HG02981 (cell line): ENCODE measurements around the gene CLDN4.
A peak's percentile ranks its signal among the peaks of the same experiment; 100 is the strongest.
"Not testable (repeated sequence)": the region's sequence is repeated elsewhere in the genome, so short reads cannot be mapped to it uniquely, and the experiment has no call there.

ENCODE experiments used
- ATAC-seq: cut with Tn5 transposase; IDR thresholded peaks from one replicate; pipeline ENCODE4 v1.9.1; 2021; ENCODE audit warnings: mild to moderate bottlenecking, moderate library complexity; ENCODE audit not compliant: unreplicated experiment

CLDN4 gene

DNA sequence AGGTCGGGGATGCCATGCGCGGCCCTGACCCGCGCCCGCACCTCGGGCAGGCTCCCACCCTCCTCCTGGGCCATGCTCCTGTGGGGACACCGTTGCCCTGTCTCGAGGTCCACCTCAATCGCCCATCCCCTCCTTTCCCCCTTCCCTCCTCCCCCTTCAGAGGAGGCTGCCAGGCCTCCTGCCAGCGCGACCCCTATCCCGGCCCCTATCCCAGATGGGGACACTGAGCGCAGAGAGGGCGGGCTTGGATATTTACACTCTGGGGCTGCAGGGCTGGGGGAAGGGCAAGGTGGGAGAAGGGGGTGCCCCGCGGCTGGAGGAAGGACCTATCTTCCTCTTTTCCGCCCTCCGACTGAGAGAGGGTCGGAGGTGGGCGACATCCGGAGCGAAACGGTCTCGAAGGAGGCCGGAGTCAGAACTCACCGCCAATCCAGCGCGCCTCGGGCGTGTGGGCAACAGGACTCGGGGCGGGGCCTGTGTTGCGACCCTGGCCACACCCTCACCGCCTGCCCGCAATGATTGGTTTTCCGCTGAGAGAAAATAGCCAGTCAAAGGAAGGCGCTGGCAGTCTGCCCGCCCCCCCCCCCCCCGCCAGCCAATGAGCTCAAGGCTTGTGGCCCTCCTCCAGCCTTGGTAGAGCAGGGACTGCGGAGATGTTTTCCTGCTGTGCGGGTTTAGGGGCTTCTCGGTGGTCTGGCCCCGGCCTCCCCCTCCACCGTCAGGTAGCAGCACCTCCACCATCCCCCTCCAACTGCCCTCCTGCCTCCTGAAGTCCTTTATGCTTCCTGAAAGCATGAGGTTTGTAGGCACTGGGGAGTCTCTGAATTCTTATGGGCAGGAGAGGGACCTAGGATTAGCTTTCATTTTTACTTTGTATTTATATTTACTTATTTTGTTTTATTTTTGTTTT, 11.5 kb downstream of the CLDN4 start, which contains the start of gene METTL27:
TSS of gene METTL27 (minus strand) at position 450 of the 910 bp plus-strand sequence. CDS start at position 74, 376 bp downstream.
- peak; percentile 96 for ATAC-seq

DNA sequence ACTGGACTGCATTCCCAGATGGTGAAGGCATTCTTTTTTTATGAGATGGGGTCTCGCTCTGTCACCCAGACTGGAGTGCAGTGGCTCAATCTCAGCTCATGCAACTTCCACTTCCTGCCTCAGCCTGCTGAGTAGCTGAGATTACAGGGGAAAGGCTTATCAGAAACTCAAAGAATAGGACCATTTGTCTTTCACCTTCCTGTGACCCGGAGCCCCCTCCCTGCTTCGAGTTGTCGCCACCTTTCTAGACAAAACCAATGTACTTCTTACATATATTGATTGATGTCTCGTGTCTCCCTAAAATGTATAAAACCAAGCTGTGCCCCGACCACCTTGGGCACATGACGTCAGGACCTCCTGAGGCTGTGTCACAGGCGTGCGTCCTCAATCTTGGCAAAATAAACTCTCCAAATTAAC, 13.3 kb downstream of the CLDN4 start:
- no peak for ATAC-seq

DNA sequence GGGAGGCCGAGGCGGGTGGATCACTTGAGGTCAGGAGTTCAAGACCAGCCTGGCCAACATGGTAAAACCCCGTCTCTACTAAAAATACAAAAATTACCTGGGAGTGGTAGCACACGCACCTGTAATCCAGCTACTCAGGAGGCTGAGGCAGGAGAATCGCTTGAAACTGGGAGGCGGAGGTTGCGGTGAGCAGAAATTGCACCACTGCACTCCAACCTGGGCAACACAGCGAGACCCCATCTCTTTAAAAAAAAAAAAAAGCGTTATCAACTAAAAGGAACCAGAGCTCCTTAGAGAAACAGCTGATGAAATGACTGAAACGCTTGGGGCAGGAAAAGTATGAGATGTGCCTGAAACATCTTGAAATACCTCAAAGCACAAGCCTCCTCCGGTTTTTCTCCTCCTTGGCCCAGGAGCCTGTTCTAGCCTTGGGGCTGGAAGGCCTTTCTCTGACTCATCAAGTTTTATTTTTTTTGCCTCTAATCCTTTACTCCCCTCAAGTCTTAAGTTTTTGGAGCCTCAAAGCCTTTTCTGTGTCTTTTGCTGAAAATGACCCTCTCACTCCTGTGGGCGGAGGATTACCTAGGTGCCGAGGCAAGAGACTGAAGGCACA, 14.2 kb downstream of the CLDN4 start:
- no peak for ATAC-seq

DNA sequence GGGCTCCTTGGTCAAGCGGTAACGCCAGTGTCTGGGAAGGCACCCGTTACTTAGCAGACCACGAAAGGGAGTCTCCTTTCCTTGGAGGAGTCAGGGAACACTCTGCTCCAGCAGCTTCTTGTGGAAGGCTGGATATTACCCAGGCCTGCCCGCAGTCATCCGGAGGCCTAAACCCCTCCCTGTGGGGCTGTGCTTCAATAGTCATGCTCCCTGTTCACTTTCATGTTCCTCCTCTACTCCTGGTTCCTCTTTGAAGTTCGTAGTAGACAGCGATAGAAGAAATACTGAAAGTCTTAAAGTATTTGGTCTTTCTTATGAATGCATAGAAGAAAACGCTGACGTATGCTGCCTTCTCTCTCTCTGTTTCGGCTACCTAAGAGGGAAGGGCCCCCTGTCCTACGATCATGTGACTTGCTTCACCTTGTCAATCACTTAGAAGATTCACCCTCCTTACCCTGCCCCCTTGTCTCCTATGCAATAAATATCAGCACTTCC, 15.0 kb downstream of the CLDN4 start:
- ATAC-seq: not testable (repeated sequence)

DNA sequence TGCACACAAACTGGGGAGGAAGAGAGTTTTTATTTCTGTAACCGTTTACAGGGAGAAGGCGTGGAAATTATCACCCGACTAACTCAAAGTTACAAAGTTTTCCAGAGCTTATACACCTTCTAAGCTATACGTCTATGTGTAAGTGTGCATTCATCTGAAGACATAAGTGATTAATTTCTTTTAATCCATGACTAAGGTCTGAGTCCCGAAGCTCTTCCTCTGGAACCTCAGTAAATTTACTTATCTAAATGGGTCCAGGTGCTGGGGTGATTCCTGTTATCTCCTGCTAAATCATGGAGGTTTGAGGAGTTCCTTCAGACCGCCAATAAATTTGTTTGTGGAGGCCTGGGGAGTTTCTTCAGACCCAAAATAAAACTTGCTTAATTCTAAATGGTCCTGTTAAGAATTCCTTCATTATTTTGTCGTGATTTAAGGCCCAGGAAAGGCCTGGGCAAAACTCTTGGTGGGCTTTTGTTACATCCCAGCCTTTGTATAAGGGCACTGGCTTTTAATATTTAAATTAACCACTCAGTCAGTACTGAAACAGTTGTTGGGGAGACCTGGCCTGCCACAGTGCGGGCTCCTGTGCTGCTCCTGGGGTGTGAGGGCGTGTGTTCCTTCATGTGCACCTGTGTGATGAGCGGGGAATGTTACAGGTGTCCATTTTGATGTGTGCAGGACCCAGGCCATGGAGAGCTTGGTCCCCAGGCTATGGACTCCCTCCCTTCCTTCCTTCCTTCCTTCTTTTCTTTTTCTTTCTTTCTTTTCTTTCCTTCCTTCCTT, 17.3 kb downstream of the CLDN4 start:
- ATAC-seq: no peak

DNA sequence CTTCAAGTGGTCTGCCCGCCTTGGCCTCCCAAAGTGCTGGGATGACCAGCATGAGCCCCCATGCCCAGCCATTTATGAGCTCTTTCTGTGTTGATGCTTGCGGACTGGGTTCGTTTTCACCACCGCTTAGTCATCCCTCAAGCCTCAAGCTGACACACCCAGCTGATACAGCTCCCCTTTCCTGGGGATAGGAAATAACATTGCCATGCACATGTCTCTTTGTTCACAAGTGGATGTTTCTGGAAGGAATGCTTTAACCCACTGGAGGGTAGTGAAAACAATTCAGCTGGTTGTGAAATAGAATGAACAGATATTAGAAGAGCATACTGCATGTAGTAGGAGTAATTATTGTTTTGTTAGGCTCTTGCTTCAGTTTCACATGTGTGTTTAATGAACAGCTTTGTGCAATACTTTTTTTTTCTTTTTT, 20.0 kb downstream of the CLDN4 start:
- ATAC-seq: no peak

DNA sequence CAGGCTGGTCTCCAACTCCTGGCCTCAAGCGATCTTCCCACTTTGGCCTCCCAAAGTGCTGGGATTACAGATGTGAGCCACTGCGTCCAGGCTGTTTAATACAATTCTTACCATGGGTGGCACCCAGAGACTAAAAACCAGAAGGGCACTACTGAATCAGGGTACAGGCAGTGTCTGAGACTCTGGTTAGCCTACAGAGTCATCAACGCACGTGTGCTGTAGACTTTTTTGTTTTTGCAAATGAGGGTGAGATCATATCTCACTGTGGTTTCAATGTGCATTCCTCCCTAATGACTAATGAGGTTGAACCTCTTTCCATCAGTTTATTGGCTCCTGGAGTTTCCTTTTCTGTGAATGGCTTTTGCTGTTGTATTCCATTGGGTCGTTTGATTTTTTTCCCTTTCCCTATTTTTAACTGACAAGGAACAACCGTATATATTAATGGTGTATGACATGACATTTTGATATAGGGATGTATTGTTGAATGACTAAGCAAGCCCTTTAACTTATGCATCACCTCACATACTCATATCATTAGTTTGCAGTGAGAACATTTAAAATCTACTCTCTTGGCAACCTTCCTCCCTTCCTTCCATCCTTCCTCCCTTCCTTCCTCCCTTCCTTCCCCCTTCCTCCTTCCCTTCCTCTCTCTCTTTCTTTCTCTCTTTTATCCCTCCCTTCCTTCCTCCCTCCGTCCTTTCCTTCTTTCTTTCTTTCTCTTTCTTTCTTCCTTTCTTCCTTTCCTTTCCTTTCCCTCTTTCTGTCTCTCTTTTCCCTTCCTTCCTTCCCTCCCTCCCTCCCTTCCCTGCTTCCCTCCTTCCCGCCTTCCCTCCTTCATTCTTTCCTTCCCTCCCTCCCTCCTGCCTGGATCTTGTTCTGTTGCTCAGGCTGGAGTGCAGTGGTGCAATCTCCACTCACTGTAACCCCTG, 20.9 kb downstream of the CLDN4 start:
- peak; percentile 85 for ATAC-seq

DNA sequence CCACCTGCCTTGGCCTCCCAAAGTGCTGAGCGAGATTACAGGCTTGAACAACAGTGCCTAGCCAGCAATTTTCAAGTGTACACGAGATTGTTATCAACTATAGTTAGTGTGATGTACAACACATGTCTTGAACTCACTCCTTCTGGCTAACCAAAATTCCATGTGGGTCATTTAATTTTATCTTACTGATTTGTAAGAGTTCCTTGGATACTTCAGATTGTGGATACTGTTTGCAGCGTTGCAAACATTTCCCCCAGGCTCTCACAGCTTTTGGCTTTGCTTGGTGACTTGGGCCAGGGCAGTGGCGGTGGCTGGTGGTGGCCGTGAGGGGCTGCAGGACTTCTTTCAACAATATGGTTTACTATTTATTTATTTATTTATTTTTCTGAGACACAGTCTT, 21.7 kb downstream of the CLDN4 start:
- ATAC-seq: no peak

DNA sequence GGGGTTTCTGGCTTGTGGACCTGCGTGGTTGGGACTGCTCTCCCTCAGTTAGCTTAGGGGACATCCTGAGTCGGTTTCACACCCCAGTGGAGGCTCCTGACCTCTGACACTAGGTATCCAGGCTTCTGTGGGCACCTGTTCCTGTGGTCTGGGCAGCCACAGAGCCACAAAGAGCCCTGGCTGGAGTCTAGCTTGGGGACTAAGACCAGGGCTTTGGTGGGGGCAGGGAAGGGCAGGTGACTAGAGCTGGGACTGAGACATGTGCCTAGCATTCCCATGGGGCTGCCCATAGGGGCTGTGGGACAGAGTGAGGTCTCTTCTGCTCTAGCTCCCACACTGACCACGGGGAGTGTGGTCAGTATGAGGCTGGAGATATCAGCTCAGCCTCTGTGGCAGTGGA, 26.1 kb downstream of the CLDN4 start:
- ATAC-seq: no peak

DNA sequence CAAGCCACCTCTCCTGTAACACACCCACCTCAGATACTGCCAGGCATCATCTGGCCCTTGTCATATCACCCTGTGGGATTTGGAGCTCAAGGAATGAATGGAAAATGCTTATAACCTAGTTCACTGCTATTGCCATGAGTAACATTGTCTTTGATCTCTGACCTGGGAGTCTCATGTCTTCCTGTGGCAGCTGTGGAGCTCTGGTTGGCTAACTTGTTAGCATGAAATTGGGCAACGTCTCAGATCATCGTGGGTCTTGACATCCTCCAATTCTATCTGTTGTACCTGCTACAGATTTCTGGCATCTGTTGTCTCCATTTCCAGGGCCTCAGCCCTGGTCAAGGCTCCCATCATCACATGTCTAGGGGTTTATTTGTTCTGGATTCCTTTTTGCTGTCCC, 28.0 kb downstream of the CLDN4 start:
- ATAC-seq: no peak

DNA sequence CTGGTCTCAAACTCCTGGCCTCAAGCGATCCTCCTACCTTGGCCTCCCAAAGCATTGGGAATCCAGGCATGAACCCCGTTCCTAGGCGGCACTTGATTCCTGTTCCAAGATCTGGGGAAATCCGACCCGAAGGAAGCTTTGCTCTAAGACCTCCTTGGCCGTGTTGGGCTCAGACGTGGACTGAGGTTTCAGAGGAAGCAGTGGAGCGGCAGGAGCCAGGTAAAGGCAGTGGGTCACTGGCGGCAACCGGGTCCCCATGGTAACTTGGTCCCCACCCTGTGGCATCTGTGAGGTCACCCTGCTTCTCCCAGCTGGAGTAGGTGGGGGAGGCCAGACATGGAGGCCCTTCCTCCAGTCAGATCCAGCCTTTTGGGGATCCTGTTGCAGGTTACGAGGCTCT, 30.1 kb downstream of the CLDN4 start, which contains the start of gene TMEM270:
TSS of gene TMEM270 (plus strand) at position 301 of the 400 bp plus-strand sequence. CDS start at position 337, 36 bp downstream.
- ATAC-seq: no peak

DNA sequence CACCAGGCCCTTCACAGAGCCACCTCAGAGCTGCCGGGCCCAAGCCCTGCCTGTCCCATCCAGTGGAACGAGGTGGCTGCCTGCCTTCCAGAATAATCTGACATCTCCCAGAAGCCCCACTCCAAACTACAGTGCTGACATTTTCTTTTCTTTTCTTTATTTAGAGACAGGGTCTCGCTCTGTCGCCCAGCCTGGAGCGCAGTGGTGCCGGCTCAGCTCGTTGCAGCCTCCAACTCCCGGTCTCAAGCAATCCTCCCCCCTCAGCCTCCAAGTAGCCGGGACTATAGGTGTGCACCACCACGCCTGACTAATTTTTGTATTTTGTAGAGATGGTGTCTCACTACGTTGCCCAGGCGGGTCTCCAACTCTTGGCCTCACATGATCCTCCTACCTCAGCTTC, 30.5 kb downstream of the CLDN4 start:
- ATAC-seq: no peak

DNA sequence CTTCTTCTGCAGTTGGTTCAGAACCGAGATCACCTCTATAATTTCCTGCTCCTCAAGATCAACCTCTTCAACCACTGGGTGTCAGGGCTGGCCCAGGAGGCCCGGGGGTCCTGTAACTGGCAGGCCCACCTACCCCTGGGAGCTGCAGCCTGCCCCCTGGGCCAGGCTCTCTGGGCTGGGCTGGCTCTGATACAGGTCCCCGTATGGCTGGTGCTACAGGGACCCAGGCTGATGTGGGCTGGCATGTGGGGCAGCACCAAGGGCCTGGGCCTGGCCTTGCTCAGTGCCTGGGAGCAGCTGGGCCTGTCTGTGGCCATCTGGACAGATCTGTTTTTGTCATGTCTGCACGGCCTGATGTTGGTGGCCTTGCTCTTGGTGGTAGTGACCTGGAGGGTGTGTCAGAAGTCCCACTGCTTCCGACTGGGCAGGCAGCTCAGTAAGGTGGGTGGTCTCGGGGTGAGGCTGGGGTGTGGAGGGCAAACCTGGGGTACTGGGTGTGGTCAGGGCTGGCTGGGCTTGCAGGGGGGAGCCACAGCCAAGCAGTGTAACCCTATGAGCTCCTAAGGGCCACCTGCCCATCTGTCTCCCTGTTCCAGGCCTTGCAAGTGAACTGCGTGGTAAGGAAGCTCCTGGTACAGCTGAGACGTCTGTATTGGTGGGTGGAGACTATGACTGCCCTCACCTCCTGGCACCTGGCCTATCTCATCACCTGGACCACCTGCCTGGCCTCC, 34.4 kb downstream of the CLDN4 start:
- ATAC-seq: no peak

DNA sequence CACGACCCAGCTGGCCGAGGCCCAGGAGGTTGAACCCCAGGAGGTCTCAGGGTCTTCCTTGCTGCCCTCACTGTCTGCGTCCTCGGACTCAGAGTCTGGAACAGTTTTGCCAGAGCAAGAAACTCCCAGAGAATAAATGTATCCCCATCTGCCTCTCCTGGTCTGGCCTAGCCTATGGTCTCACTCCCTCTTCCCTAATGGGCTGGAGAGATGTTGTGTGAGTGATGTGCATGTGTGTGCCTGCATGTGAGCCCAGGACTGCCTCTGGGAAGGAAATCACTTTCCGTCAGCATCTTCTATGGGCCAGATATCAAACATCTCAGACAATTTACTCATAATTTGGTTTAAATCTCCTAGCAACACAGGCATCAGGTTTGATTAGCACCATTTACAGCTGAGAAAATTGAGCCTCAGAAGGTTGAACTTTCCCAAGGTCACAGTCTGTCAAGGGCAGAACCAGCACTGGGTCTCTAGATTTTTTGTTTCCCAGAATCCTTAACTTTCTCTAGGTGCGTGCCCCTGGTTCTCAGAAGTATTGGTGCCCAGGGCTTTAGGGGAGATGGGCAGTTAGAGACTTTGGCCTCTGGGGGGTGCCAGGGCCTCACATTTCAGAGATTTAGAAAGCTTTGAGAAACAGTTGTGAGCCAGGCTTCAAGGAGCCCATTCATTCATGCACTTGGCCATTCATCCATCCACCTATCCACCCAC, 35.1 kb downstream of the CLDN4 start:
- ATAC-seq: no peak

DNA sequence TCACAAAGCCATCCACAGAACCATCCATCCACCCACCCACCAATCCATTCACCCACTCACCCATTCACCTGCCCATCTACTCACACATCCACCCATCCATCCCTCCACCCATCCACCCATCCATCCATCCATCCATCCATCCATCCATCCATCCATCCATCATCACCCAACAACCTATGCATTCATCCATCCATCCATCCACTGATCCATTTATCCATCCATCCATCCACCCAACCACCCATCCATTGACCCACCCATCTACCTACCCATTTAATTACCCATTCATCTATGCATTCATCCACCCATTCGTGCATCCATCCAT, 35.6 kb downstream of the CLDN4 start:
- no peak for ATAC-seq

DNA sequence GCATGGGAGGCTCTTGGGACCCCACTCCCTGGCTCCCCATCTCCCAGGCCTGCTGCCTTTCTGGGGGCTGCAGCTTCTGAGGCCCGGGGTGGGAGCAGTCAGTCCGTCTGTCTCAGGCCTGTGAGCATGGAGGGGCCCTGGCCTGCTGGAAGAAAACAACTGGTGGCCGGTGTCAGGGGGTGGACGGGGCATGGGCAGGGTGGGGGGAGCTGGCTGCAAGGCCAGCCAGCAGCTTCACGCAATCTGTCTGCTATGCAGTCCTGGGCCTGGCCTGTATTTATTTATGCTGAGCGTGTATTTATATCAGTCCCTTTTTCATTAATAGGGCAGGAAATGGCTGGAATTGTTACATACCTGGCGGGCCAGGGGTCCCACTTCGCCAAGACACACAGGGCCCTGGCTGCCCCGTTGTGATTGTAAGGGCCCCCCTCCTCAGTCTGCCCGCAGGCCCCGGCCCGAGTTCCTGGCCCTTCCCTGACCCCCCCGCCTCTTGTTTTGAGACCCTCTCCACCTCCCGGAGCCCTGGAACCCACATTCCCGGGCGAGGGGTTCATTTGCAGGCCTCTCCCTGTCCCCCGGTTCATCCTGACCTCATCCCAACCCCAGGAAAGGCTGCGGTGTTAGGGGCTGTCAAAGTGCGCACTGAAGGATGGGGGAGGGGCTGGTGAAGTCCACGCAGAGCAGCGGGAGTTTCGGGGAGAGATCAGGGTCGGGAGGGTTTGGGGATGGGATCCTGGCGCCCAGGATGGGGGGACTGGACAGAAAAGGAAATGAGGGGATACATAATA, 38.4 kb downstream of the CLDN4 start:
- ATAC-seq: no peak

DNA sequence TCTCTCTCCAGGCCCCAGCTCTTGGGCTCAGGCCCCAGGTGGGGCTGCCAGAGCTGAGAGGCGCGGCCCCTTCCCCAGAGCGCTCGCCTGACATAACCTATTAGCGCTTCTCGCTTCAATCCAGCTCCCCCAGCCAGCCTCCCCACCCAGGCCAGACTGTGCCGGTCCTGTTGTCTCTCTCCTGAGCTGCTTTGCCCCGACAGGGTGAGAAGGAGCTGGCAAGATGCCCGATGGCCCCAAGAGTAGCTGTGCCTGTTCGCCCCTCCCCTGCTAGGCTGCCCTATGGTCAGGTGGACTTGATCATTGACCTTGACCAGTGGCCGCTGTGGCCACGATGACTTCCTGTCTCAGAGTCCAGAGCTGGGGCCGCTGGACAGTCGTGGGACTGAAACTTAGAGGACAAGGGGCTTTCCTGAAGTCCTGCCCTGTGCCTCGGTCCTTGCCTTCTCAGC, 39.3 kb downstream of the CLDN4 start:
- no peak for ATAC-seq
